K562 (cell line): ENCODE data around the gene TRIM69. TPM values are rescaled to one million over a fixed set of nuclear protein-coding genes. Genes with fewer than 3 reads are reported as not detected.

Experiments
- CBX8 ChIP-seq: fragments of 200-600 bp; sonication (generic); IDR thresholded peaks from 2 replicates; pipeline ENCODE4 v1.6.1; 2012; ENCODE audit warnings: borderline replicate concordance, mixed run types, low read depth, mild to moderate bottlenecking, moderate library complexity, mixed read lengths, low read length, control low read depth, inconsistent platforms; ENCODE audit not compliant: poor library complexity, severe bottlenecking; ENCODE audit errors: extremely low read depth
- CXXC5 ChIP-seq: fragments of 250-450 bp; sonication (Bioruptor Pico); IDR thresholded peaks from 2 replicates; pipeline ENCODE4 v1.8.0; 2022; ENCODE audit warnings: inconsistent platforms, mild to moderate bottlenecking, moderate library complexity
- FOSL1 ChIP-seq: fragments of 200-800 bp; sonication (Bioruptor generic); conservative IDR thresholded peaks from 2 replicates; pipeline ENCODE4 v1.6.1; 2016; ENCODE audit warnings: missing genetic modification characterization, missing compliant biosample characterization
- HDAC3 ChIP-seq: fragments of 450-650 bp; IDR thresholded peaks from 2 replicates; pipeline ENCODE4 v1.6.1; 2018; ENCODE audit warnings: borderline replicate concordance, mild to moderate bottlenecking, moderate library complexity; ENCODE audit not compliant: partially characterized antibody
- JUND ChIP-seq, 2 experiments: IDR thresholded peaks; 2 replicates in 1 of 2; 3 replicates in 1 of 2; pipeline ENCODE4 v1.6.1; 2011; ENCODE audit warnings: borderline replicate concordance in 2 of 2, low read depth in 2 of 2, low read length in 2 of 2, improper control_type of control experiment in 1 of 2, missing biosample characterization in 1 of 2, missing genetic modification characterization in 1 of 2, missing genetic modification reagents in 1 of 2
- KDM2B ChIP-seq: fragments of 250-450 bp; sonication (Bioruptor Pico); IDR thresholded peaks from 2 replicates; pipeline ENCODE4 v1.8.0; 2021; ENCODE audit warnings: mild to moderate bottlenecking, moderate library complexity
- SMAD4 ChIP-seq: fragments of 250-450 bp; sonication (Bioruptor Pico); conservative IDR thresholded peaks from 2 replicates; pipeline ENCODE4 v1.8.0; 2021; ENCODE audit warnings: inconsistent platforms, mild to moderate bottlenecking, moderate library complexity
- USF2 ChIP-seq: sonication (generic); formaldehyde crosslinking; IDR thresholded peaks from 2 replicates; pipeline ENCODE4 v1.5.0; 2020; ENCODE audit warnings: missing genetic modification reagents
- ZNF318 ChIP-seq, 2 experiments: fragments of 450-650 bp; IDR thresholded peaks; 2 replicates each; pipeline ENCODE4 v1.6.1; 2016; ENCODE audit warnings: mild to moderate bottlenecking in 2 of 2, borderline replicate concordance in 1 of 2, low read depth in 1 of 2, moderate library complexity in 1 of 2
- polyA plus RNA-seq, 8 experiments: library from polyadenylated mRNA; depleted of rRNA in 4 of 8; stranded (reverse) in 5 of 8; unstranded in 3 of 8; fragments of >200 nt; fragmentation: Nextera tagmentation in 2 of 8; fragmentation: Illumina TruSeq in 1 of 8; extraction: Ambion mirVana in 2 of 8; extraction: Trizol in 1 of 8; gene quantifications; 2 replicates each; pipeline versions ENCODE4 v1.2.1 to v1.2.3, GENCODE V29; 2011 to 2014; ENCODE audit warnings: inconsistent platforms in 1 of 8, missing spikeins in 1 of 8
- total RNA-seq, 7 experiments: library from RNA; depleted of rRNA in 6 of 7; stranded (reverse); fragments of >200 nt in 6 of 7; fragmentation: Illumina TruSeq in 2 of 7; extraction: Trizol in 2 of 7; gene quantifications; 2 replicates each; pipeline versions ENCODE4 v1.2.1 to v1.2.3, GENCODE V29; 2011 to 2021; ENCODE audit warnings: low replicate concordance in 1 of 7
- TF ChIP-seq, protein P1 (sequence below): IDR thresholded peaks from 2 replicates; pipeline ENCODE4 v1.6.1; 2016; ENCODE audit warnings: missing genetic modification characterization, missing compliant biosample characterization
- TF ChIP-seq, protein P2 (sequence below): sonication (generic); formaldehyde crosslinking; IDR thresholded peaks from 2 replicates; pipeline ENCODE4 v1.8.0; 2022; ENCODE audit warnings: missing genetic modification reagents, mild to moderate bottlenecking, moderate library complexity, borderline replicate concordance

TRIM69 gene
- total and polyA plus RNA-seq, 9 of the 15 experiments (the other 6 are each of a cell fraction or from before 2014, with no cell fraction given): 1.0 to 4.3 (median 2.3) TPM

DNA sequence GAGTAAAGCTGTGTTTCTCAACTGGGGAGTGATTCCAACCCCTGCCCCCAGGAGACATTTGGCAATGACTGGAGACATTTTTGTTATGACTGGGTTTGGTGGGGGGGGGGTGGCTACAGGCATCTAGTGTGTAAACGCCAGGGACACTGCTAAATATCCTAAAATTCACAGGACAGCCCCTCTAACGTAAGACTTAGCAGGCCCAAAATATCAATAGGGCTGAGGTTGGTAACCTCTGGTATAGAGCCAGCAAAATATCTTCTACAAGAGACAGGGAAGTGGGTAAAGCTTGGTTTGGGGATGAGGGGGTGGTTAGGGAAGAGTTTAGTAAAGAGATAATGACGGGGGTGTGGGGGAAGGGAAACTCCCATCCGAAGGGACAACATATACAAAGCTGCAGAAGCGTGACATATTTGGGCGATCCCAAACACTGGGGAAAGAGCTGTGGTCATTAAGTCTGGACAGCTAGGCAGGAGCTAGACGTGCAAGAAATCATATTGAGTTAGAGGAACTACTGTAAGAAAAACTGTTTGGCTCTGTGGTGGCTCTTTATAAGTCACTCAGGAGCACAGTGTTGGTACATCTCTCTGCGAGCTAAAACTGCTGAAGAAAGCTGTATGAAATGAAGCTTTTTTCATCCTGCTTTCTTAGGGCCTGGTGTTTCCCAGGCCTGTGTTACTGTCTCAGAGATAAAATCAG is 697 bp upstream of the TRIM69 start (continued):
- peak; percentile 91 for TF ChIP-seq HDAC3
- no peak for TF ChIP-seq CBX8
- TF ChIP-seq, protein P1, sequence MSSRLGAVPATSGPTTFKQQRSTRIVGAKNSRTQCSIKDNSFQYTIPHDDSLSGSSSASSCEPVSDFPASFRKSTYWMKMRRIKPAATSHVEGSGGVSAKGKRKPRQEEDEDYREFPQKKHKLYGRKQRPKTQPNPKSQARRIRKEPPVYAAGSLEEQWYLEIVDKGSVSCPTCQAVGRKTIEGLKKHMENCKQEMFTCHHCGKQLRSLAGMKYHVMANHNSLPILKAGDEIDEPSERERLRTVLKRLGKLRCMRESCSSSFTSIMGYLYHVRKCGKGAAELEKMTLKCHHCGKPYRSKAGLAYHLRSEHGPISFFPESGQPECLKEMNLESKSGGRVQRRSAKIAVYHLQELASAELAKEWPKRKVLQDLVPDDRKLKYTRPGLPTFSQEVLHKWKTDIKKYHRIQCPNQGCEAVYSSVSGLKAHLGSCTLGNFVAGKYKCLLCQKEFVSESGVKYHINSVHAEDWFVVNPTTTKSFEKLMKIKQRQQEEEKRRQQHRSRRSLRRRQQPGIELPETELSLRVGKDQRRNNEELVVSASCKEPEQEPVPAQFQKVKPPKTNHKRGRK (tag): peak; percentile 98
- peak in 1 of 2 experiments; percentile 52; a peak in 1 of 4 replicates for TF ChIP-seq ZNF318 (IDR thresholded peaks at IDR 0.05; ENCODE audit: borderline replicate concordance in 1 of 2, low read depth in 1 of 2)
- peak; percentile 99 for TF ChIP-seq SMAD4 (CRISPR knock-in tag)
- TF ChIP-seq USF2 (CRISPR knock-in tag): no peak
- TF ChIP-seq JUND (IDR thresholded peaks at IDR 0.05; ENCODE audit: borderline replicate concordance, low read depth, low read length): peak; percentile 19; the same call in 1 of the 2 replicates
- no peak for TF ChIP-seq JUND (tag; IDR thresholded peaks at IDR 0.05; ENCODE audit: borderline replicate concordance, low read depth, low read length)
- TF ChIP-seq CXXC5 (CRISPR knock-in tag): peak; percentile 13; the same call in 1 of the 2 replicates
- TF ChIP-seq, protein P2, sequence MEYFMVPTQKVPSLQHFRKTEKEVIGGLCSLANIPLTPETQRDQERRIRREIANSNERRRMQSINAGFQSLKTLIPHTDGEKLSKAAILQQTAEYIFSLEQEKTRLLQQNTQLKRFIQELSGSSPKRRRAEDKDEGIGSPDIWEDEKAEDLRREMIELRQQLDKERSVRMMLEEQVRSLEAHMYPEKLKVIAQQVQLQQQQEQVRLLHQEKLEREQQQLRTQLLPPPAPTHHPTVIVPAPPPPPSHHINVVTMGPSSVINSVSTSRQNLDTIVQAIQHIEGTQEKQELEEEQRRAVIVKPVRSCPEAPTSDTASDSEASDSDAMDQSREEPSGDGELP: no peak
- TF ChIP-seq KDM2B (CRISPR knock-in tag): no peak
- 0 out of 2 replicates have a peak, but pooled peaks have one; percentile 22 for TF ChIP-seq FOSL1 (tag)
